Stomach (tissue), 9 donors: ENCODE measurements around the gene DHCR7. TPM values are rescaled to one million over a fixed set of nuclear protein-coding genes. Genes with fewer than 3 reads are reported as not detected.

Experiments used
- DNase-seq, 2 donors: peaks; one replicate each; pipeline versions ENCODE4 v3.0.0 to v3.0.0-alpha.2; 2013 to 2019
- H3K27ac ChIP-seq, 5 donors: fragments of 200-600 bp in 4 of 5; sonication (generic) in 4 of 5; one replicate each; pipeline ENCODE4 v1.5.1; 2013 to 2019; ENCODE audit warnings: mild to moderate bottlenecking in 1 of 5, moderate library complexity in 1 of 5
- H3K27me3 ChIP-seq, 3 donors: fragments of 200-600 bp; sonication (generic); one replicate each; pipeline ENCODE4 v1.5.1; 2017 to 2019; ENCODE audit warnings: mixed run types in 1 of 3
- H3K36me3 ChIP-seq, 4 donors: fragments of 200-600 bp; sonication (generic); 1 replicate in 3 of 4; 2 replicates in 1 of 4; pipeline ENCODE4 v1.5.1; 2016 to 2019
- H3K4me1 ChIP-seq, 4 donors: fragments of 200-600 bp; sonication (generic); one replicate each; pipeline ENCODE4 v1.5.1; 2016 to 2019
- H3K4me3 ChIP-seq, 4 donors: fragments of 200-600 bp; sonication (generic) in 3 of 4; one replicate each; pipeline ENCODE4 v1.5.1; 2016 to 2019; ENCODE audit warnings: mild to moderate bottlenecking in 1 of 4
- H3K9me3 ChIP-seq, 4 donors: fragments of 200-600 bp; sonication (generic); one replicate each; pipeline ENCODE4 v1.5.1; 2016 to 2019
- EP300 ChIP-seq: sonication (generic); formaldehyde crosslinking; IDR thresholded peaks from one replicate; pipeline ENCODE4 v1.6.1; 2017; ENCODE audit warnings: antibody characterized with exemption
- POLR2A ChIP-seq, 4 donors: fragments of 450-650 bp; IDR thresholded peaks; one replicate each; pipeline ENCODE4 v1.6.1; 2016; ENCODE audit warnings: antibody characterized with exemption in 4 of 4, control low read depth in 2 of 4, mild to moderate bottlenecking in 1 of 4, moderate library complexity in 1 of 4
- POLR2AphosphoS5 ChIP-seq, 3 donors: sonication (generic); formaldehyde crosslinking; IDR thresholded peaks; one replicate each; pipeline ENCODE4 v1.6.1; 2016; ENCODE audit warnings: antibody characterized with exemption in 3 of 3
- WGBS, 5 donors: extraction: QIAGEN DNeasy Blood & Tissue Kit in 3 of 5; methylation state at CpG; one replicate each; pipeline versions ENCODE4 v1.1.5 to v1.1.7; 2013 to 2018; 5-methylcytosine and 5-hydroxymethylcytosine counted together
- intact Hi-C: fragments of 100-400 bp; cut with DNase I; formaldehyde crosslinking; loops from one replicate; pipeline ENCODE4 v1.15.1; 2023; ENCODE audit warnings: low total_unique reads
- polyA plus RNA-seq, 3 donors: library from polyadenylated mRNA; stranded (reverse); fragments of 200-250 nt; gene quantifications; one replicate each; pipeline ENCODE4 v1.2.3, GENCODE V29; 2013
- total RNA-seq, 5 donors: library from RNA; depleted of rRNA; stranded (reverse); fragments of >200 nt; gene quantifications; one replicate each; pipeline versions ENCODE4 v1.1.0 to v1.2.3, GENCODE V29; 2014 to 2016
- TF ChIP-seq, protein P1 (sequence below), 7 experiments: fragments of 450-650 bp in 4 of 7; fragments of 200-600 bp in 3 of 7; sonication (generic) in 3 of 7; IDR thresholded peaks; one replicate each; pipeline ENCODE4 v1.5.1; 2016 to 2019; ENCODE audit warnings: antibody characterized with exemption in 7 of 7, control low read depth in 2 of 7, mild to moderate bottlenecking in 1 of 7
- donor health status: healthy with polysubstance abuse.
- donor health status: Bipolar disorder and iron deficiency.
- donor health status: healthy.

Gene DHCR7
- total and polyA plus RNA-seq, 8 donors: 3.5 to 58.8 (median 15.1) TPM

DNA sequence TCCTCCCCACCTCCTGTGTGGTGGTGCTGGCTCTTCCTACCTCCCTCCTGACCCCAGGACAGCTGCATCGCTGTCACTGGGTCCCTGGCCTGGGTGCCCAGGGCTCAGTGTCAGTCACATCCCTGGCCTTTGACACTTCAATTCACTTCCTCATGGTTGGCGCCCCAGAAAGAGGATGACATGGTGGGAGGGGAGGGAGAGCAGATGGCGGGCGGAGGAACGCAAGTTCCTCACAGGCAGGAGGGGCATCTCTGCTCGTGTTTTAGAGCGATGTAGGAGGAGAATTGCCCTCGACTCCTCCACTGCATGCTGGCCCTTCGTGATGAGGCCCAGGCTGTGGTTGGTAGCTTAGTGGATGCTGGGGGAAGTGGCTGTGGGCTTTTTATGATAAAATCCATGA is 43.7 kb upstream of the DHCR7 start:
- no peak overlapping the region for H3K4me3 ChIP-seq
- intact Hi-C loops: no loop called here
- H3K4me1 ChIP-seq: no peaks in the 10 kb centered on the region
- no peak overlapping the region for H3K27ac ChIP-seq
- H3K9me3 ChIP-seq: no peaks in the 10 kb centered on the region
- H3K27me3 ChIP-seq: no peaks in the 10 kb centered on the region
- TF ChIP-seq, protein P1, sequence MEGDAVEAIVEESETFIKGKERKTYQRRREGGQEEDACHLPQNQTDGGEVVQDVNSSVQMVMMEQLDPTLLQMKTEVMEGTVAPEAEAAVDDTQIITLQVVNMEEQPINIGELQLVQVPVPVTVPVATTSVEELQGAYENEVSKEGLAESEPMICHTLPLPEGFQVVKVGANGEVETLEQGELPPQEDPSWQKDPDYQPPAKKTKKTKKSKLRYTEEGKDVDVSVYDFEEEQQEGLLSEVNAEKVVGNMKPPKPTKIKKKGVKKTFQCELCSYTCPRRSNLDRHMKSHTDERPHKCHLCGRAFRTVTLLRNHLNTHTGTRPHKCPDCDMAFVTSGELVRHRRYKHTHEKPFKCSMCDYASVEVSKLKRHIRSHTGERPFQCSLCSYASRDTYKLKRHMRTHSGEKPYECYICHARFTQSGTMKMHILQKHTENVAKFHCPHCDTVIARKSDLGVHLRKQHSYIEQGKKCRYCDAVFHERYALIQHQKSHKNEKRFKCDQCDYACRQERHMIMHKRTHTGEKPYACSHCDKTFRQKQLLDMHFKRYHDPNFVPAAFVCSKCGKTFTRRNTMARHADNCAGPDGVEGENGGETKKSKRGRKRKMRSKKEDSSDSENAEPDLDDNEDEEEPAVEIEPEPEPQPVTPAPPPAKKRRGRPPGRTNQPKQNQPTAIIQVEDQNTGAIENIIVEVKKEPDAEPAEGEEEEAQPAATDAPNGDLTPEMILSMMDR (IDR thresholded peaks at IDR 0.05): no peak
- TF ChIP-seq POLR2A (IDR thresholded peaks at IDR 0.05) (no peak), POLR2AphosphoS5 (IDR thresholded peaks at IDR 0.05) (no peak), EP300 (no peak)
- 91 to 96% (median 93%) methylated on average over 8 to 9 of the region's 9 CpGs for WGBS, 5 donors
- peaks cover 42 to 98% (median 95%) of the 10 kb centered on the region in 4 donors for H3K36me3 ChIP-seq
- DNase-seq: peak in 1 of 2 donors; percentile 11

DNA sequence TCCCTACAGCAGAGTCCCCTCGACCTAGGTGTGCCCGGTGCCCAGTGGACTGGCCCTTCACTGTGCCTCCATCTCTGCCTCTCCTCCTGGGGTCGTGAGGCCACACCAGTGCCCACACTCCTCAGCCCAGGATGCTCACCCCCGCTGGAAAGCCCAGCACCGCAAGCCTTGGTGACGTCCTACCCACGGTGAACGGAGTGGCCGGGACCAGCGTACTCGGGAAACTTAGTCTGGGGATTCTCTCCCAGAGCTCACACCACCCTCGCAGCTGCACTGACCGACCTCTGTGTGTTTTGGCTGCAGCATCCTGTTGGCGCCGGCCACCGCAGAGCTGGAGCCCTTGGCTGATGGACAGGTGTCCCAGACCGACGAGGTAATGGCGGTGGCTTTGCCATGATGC is 43.3 kb upstream of the DHCR7 start:
- Histone ChIP-seq H3K36me3 (peaks cover 38 to 98% (median 95%) of the 10 kb centered on the region in 4 donors), H3K4me1 (no peaks in the 10 kb centered on the region), H3K4me3 (no peak overlapping the region), H3K27me3 (no peaks in the 10 kb centered on the region), H3K9me3 (no peaks in the 10 kb centered on the region), H3K27ac (no peak overlapping the region)
- no peak for TF ChIP-seq POLR2A (IDR thresholded peaks at IDR 0.05)
- no peak for TF ChIP-seq POLR2AphosphoS5 (IDR thresholded peaks at IDR 0.05)
- TF ChIP-seq EP300: no peak
- TF ChIP-seq, protein P1 (IDR thresholded peaks at IDR 0.05): no peak
- intact Hi-C loops: no loop called here
- DNase-seq: peak in 1 of 2 donors; percentile 24
- 91 to 94% (median 93%) methylated on average over 8 to 19 of the region's 19 CpGs for WGBS, 5 donors

DNA sequence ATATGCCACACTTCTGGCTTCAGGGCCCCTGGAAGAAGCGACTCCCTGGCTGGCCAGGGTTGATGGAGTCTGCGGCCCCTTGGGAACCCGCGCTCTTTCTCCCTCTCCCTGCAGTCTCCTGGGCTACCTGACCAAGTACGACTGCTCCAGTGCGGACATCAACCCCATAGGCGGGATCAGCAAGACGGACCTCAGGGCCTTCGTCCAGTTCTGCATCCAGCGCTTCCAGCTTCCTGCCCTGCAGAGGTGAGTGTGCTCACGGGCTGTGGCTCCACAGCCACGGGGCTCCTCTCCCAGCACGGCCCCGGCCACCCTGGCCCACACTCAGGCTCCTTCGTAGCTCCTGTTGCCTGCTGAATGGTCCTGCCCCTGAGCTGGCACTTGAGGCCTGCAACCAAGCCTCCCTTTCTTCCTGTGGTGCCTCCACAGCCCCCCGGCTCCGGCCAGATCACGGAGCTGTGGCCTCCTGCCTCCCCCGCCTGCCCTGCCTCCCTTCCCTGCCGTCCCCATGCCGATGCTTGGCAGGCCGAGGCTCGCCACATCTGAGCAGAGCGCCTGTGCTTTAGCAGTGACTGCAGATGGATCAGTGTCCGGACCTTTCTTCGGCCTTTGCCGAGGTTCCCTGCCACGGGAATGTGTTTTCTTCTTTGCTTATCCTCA is 42.7 kb upstream of the DHCR7 start:
- intact Hi-C loops: no loop called here
- H3K27ac ChIP-seq: no peak overlapping the region
- no peak overlapping the region for H3K4me3 ChIP-seq
- H3K4me1 ChIP-seq: no peaks in the 10 kb centered on the region
- H3K9me3 ChIP-seq: no peaks in the 10 kb centered on the region
- no peaks in the 10 kb centered on the region for H3K27me3 ChIP-seq
- peak in 1 of 2 donors; percentile 9 for DNase-seq
- WGBS, 5 donors: 94 to 97% (median 97%) methylated on average over 25 to 28 of the region's 28 CpGs
- TF ChIP-seq POLR2A (IDR thresholded peaks at IDR 0.05) (no peak), POLR2AphosphoS5 (IDR thresholded peaks at IDR 0.05) (no peak), EP300 (no peak)
- TF ChIP-seq, protein P1 (IDR thresholded peaks at IDR 0.05): no peak
- H3K36me3 ChIP-seq: peaks cover 37 to 98% (median 95%) of the 10 kb centered on the region in 4 donors

DNA sequence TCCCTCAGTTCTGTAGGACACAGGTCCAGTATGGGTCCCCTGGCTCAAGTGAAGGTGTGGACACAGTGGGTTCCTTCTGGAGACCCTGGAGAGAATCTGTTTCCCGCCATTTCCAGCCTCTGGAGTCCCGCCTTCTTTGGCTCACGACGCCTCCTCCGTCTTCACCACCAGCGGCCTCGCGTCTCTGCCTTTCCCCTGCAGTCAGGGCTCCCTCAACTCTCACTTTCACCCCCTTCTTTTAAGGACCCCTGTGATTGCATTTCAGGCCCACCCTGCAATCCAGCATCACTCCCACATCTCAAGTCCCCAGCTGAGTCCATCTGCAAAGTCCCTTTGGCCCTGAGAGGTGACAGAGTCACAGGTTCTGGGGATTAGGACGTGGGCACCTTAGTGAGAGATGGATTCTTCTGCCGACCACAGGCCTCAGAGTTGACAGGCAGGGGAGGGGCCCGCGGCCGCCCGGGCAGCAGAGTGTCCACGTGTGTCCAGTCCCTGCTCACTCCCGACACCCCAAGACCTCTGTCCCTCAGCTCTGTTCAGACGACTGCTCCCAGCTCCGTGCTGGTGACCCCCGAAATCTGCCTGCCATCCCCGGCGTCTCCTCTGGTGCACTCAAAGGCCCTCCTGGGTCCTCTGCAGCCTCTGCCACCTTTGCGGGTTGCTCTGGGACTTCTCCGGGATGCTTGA is 42.0 kb upstream of the DHCR7 start:
- no peaks in the 10 kb centered on the region for H3K4me1 ChIP-seq
- no peaks in the 10 kb centered on the region for H3K9me3 ChIP-seq
- H3K36me3 ChIP-seq: peaks cover 37 to 98% (median 95%) of the 10 kb centered on the region in 4 donors
- DNase-seq: peak in 1 of 2 donors; percentile 23
- no peak overlapping the region for H3K27ac ChIP-seq
- no peak for TF ChIP-seq POLR2A (IDR thresholded peaks at IDR 0.05)
- TF ChIP-seq POLR2AphosphoS5 (IDR thresholded peaks at IDR 0.05): no peak
- TF ChIP-seq EP300: no peak
- TF ChIP-seq, protein P1 (IDR thresholded peaks at IDR 0.05): no peak
- intact Hi-C loops: no loop called here
- H3K27me3 ChIP-seq: no peaks in the 10 kb centered on the region
- WGBS, 5 donors: 90 to 97% (median 94%) methylated on average over 23 of the region's 23 CpGs
- no peak overlapping the region for H3K4me3 ChIP-seq
